ENCODE data around the gene EDN1.

DNA sequence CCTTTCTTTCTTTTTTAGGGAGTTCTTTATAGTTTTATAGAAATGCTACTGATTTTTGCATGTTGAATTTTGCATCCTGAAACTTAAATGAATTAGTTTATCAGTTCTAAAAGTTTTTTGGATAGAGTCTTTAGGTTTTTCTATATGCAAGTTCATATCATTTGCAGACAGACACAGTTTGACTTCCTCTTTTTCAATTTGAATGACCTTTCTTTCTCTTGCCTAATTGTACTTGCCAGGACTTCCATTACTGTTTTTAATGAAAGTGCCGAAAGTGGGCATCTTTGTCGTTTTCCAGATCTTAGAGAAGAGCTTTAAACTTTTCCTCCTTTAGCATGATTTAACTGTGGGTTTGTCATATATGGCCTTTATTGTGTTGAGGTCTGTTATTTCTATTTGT is 21.1 kb upstream of the EDN1 start:
- TF ChIP-seq, protein P1, sequence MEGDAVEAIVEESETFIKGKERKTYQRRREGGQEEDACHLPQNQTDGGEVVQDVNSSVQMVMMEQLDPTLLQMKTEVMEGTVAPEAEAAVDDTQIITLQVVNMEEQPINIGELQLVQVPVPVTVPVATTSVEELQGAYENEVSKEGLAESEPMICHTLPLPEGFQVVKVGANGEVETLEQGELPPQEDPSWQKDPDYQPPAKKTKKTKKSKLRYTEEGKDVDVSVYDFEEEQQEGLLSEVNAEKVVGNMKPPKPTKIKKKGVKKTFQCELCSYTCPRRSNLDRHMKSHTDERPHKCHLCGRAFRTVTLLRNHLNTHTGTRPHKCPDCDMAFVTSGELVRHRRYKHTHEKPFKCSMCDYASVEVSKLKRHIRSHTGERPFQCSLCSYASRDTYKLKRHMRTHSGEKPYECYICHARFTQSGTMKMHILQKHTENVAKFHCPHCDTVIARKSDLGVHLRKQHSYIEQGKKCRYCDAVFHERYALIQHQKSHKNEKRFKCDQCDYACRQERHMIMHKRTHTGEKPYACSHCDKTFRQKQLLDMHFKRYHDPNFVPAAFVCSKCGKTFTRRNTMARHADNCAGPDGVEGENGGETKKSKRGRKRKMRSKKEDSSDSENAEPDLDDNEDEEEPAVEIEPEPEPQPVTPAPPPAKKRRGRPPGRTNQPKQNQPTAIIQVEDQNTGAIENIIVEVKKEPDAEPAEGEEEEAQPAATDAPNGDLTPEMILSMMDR (IDR thresholded peaks at IDR 0.05; ENCODE audit: insufficient read depth, low read depth, low read length), result no peak
- no peak for TF ChIP-seq EZH2 (IDR thresholded peaks at IDR 0.05; ENCODE audit: insufficient read depth, low read length)

Measured in astrocyte (in vitro differentiated cells and primary cell).